ENCODE data around the gene FKBP11.
A peak's percentile ranks its signal among the peaks of the same experiment; 100 is the strongest.

Gene FKBP11

DNA sequence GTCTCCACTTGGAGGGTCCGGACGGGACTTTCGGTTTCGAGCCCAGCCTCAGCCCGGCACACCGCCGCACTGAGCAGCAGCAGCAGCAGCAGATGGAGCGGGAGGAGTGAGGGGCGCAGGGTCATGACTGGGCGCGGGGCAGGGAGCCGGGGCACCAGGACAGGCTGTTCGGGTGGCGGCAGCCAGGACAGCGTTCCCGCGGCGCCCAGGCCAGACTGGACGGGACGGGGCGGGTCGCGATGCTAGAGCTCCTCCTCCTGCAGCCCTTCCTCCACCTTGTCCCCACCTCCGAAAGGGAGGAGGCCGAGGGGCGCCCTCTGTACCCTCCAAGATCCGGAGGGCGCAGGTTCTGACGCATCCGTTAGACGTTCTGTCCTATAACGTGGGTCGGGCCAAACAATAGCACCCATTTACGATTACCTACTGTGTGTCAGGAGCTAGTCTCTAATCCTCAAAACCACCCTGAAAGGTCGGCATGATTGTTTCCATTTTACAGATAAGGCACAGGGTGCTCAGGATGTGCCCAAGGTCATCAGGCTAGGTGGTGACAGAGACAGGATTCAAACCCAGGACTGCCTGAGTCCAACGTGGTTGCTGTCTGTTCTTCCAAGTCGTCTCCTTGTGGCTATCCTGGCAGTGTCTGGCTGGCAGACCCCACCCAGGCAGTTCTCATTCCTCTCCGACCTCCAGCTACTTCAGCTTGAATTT is at the start of gene FKBP11:
Gene FKBP11 (minus strand): TSS at position 189 of the 708 bp plus-strand sequence. CDS start 64 bp downstream, at position 125.
- peak within 1 kb of the TSS; percentile 56 for H3K27ac ChIP-seq (ENCODE audit: low read depth, low read length)
- peaks cover 4% of the 10 kb centered on the region for H3K4me1 ChIP-seq (ENCODE audit: insufficient read depth, low read length)
- H3K36me3 ChIP-seq (ENCODE audit: insufficient read depth, low read length): peaks cover 5% of the 10 kb centered on the region
- peak within 1 kb of the TSS; percentile 85 to 93 for H3K4me3 ChIP-seq (ENCODE audit: low read depth in 1 of 2, low read length in 2 of 2)
- H3K27me3 ChIP-seq (ENCODE audit: control insufficient read depth in 1 of 2, insufficient read depth in 2 of 2, low read length in 2 of 2): no peaks in the 10 kb centered on the region
- no peaks in the 10 kb centered on the region for H3K9me3 ChIP-seq (ENCODE audit: low read length)
- H3K9ac ChIP-seq (ENCODE audit: low read length): no peak within 1 kb of the TSS

DNA sequence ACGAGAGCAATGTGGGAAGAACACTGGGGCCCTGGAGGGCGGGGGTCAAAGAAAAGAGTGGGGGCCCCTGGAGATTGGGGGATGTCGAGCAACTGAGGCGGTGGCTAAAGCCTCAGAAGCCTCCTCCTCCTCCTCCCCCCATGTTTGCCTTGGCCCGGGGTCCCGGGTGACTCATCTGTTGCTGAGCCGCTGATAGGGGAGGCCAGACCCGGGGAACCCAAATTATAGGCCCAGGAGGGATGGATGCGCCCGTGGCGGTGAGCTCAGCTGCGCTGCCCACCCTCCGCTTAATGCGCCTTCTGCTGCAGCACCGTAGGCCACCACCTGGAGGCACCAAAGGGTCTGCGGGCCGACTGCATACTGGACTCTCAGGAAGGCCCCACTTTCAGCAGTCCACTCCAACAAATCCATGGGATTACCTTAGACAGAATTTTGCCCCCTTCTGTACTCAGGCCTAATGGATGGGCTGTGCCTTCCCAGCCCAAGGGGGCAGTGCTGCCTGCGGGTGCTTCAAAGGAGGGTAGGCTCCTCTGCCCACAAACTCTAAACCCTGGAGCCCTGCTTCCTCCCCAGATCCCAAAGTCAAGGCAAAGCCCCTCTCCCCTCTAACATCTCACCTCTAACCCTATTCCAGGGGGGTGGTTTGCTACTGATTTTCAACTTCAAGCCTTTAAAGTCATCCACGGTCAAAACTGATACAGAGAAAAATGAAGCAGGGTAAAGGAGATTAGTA is 48.8 kb upstream of the FKBP11 start:
- H3K9me3 ChIP-seq (ENCODE audit: low read length): no peaks in the 10 kb centered on the region
- no peaks in the 10 kb centered on the region for H3K36me3 ChIP-seq (ENCODE audit: insufficient read depth, low read length)
- H3K27me3 ChIP-seq (ENCODE audit: control insufficient read depth in 1 of 2, insufficient read depth in 2 of 2, low read length in 2 of 2): peaks cover 63 to 93% of the 10 kb centered on the region in 2 donors
- H3K9ac ChIP-seq (ENCODE audit: low read length): no peak overlapping the region
- no peak overlapping the region for H3K4me3 ChIP-seq (ENCODE audit: low read depth in 1 of 2, low read length in 2 of 2)
- peaks cover 19% of the 10 kb centered on the region for H3K4me1 ChIP-seq (ENCODE audit: insufficient read depth, low read length)
- H3K27ac ChIP-seq (ENCODE audit: low read depth, low read length): no peak overlapping the region

- no peaks in the 10 kb centered on the region for H3K36me3 ChIP-seq (ENCODE audit: insufficient read depth, low read length)
- no peaks in the 10 kb centered on the region for H3K9me3 ChIP-seq (ENCODE audit: low read length)
- peaks cover 58 to 88% of the 10 kb centered on the region in 2 donors for H3K27me3 ChIP-seq (ENCODE audit: control insufficient read depth in 1 of 2, insufficient read depth in 2 of 2, low read length in 2 of 2)
- H3K4me3 ChIP-seq (ENCODE audit: low read depth in 1 of 2, low read length in 2 of 2): no peak overlapping the region
- H3K27ac ChIP-seq (ENCODE audit: low read depth, low read length): no peak overlapping the region
- H3K4me1 ChIP-seq (ENCODE audit: insufficient read depth, low read length): peaks cover 13% of the 10 kb centered on the region
- no peak overlapping the region for H3K9ac ChIP-seq (ENCODE audit: low read length)
Measured at GRCh38 chr12:48973531-48973930, 48.2 kb upstream of the FKBP11 start.

- peaks cover 58 to 83% of the 10 kb centered on the region in 2 donors for H3K27me3 ChIP-seq (ENCODE audit: control insufficient read depth in 1 of 2, insufficient read depth in 2 of 2, low read length in 2 of 2)
- no peak overlapping the region for H3K27ac ChIP-seq (ENCODE audit: low read depth, low read length)
- peaks cover 12% of the 10 kb centered on the region for H3K4me1 ChIP-seq (ENCODE audit: insufficient read depth, low read length)
Measured at GRCh38 chr12:48972952-48973483, 47.7 kb upstream of the FKBP11 start.

GRCh38 chr12:48972213-48972951 is 47.1 kb upstream of the FKBP11 start:
- no peaks in the 10 kb centered on the region for H3K9me3 ChIP-seq (ENCODE audit: low read length)
- H3K27ac ChIP-seq (ENCODE audit: low read depth, low read length): no peak overlapping the region
- H3K4me1 ChIP-seq (ENCODE audit: insufficient read depth, low read length): peaks cover 12% of the 10 kb centered on the region
- peaks cover 53 to 76% of the 10 kb centered on the region in 2 donors for H3K27me3 ChIP-seq (ENCODE audit: control insufficient read depth in 1 of 2, insufficient read depth in 2 of 2, low read length in 2 of 2)
- H3K36me3 ChIP-seq (ENCODE audit: insufficient read depth, low read length): no peaks in the 10 kb centered on the region
- no peak overlapping the region for H3K9ac ChIP-seq (ENCODE audit: low read length)
- no peak overlapping the region for H3K4me3 ChIP-seq (ENCODE audit: low read depth in 1 of 2, low read length in 2 of 2)

More at GRCh38 chr12:48972952-48973483, 47.7 kb upstream of the FKBP11 start:
- Histone ChIP-seq H3K9ac (ENCODE audit: low read length) (no peak overlapping the region), H3K9me3 (ENCODE audit: low read length) (no peaks in the 10 kb centered on the region), H3K4me3 (ENCODE audit: low read depth in 1 of 2, low read length in 2 of 2) (no peak overlapping the region), H3K36me3 (ENCODE audit: insufficient read depth, low read length) (no peaks in the 10 kb centered on the region)

GRCh38 chr12:48970702-48971334 is 45.5 kb upstream of the FKBP11 start:
- Histone ChIP-seq H3K9me3 (ENCODE audit: low read length) (no peaks in the 10 kb centered on the region), H3K27ac (ENCODE audit: low read depth, low read length) (no peak overlapping the region), H3K4me1 (ENCODE audit: insufficient read depth, low read length) (peaks cover 12% of the 10 kb centered on the region), H3K36me3 (ENCODE audit: insufficient read depth, low read length) (no peaks in the 10 kb centered on the region), H3K27me3 (ENCODE audit: control insufficient read depth in 1 of 2, insufficient read depth in 2 of 2, low read length in 2 of 2) (peaks cover 47 to 61% of the 10 kb centered on the region in 2 donors), H3K4me3 (ENCODE audit: low read depth in 1 of 2, low read length in 2 of 2) (peak overlapping the region; percentile 23 to 43), H3K9ac (ENCODE audit: low read length) (no peak overlapping the region)

DNA sequence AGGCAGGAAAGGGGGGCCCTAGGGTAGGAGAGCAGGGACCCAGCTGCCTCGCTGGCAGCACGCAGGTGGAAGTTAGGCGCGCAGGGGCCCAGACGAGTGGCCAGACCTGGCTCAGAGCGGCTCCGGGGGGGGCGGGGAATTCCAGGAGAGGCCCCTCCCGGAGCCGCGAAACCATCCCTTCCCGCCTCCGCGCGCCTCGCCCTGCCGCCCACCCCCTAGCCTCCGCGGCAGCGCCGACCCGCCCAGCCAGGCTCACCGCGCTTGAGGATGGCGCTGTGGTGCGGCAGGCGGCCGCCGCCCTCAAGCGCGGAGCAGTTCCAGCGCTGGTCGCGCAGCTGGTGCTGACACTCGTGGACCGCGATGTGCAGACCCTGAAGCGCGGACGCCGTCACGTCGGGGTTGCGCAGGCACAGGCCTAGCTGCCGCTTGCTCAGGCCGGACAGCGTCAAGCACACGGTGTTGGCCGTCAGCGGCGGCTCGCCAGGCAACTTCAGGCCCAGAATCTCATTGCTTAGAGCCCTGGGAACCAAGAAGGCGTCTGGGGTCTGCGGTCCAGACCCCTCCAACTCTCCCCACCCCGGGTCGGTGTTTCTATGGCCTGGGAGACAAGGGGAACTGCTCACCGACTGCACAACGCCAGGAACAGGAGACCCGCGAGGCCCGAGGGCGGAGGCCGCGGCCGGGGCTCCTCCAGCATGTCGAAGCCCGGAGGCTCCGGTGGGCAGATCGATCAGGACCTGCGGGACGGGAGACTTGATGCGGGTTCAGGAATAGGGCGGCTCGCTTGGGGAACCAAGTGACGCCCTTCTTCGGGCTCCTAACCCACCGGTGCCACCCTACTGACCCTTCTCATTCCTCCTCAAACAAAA is 44.8 kb upstream of the FKBP11 start:
- Histone ChIP-seq H3K36me3 (ENCODE audit: insufficient read depth, low read length) (no peaks in the 10 kb centered on the region), H3K4me3 (ENCODE audit: low read depth in 1 of 2, low read length in 2 of 2) (no peak overlapping the region), H3K9ac (ENCODE audit: low read length) (no peak overlapping the region), H3K9me3 (ENCODE audit: low read length) (no peaks in the 10 kb centered on the region), H3K4me1 (ENCODE audit: insufficient read depth, low read length) (peaks cover 12% of the 10 kb centered on the region), H3K27me3 (ENCODE audit: control insufficient read depth in 1 of 2, insufficient read depth in 2 of 2, low read length in 2 of 2) (peaks cover 43 to 58% of the 10 kb centered on the region in 2 donors), H3K27ac (ENCODE audit: low read depth, low read length) (no peak overlapping the region)

GRCh38 chr12:48969160-48969771 is 44.0 kb upstream of the FKBP11 start:
- Histone ChIP-seq H3K4me3 (ENCODE audit: low read depth in 1 of 2, low read length in 2 of 2) (no peak overlapping the region), H3K36me3 (ENCODE audit: insufficient read depth, low read length) (no peaks in the 10 kb centered on the region), H3K4me1 (ENCODE audit: insufficient read depth, low read length) (peaks cover 12% of the 10 kb centered on the region), H3K27ac (ENCODE audit: low read depth, low read length) (no peak overlapping the region), H3K9ac (ENCODE audit: low read length) (no peak overlapping the region), H3K27me3 (ENCODE audit: control insufficient read depth in 1 of 2, insufficient read depth in 2 of 2, low read length in 2 of 2) (peaks cover 41 to 52% of the 10 kb centered on the region in 2 donors), H3K9me3 (ENCODE audit: low read length) (no peaks in the 10 kb centered on the region)

GRCh38 chr12:48968467-48968866 is 43.2 kb upstream of the FKBP11 start:
- no peaks in the 10 kb centered on the region for H3K9me3 ChIP-seq (ENCODE audit: low read length)
- no peak overlapping the region for H3K9ac ChIP-seq (ENCODE audit: low read length)
- no peaks in the 10 kb centered on the region for H3K36me3 ChIP-seq (ENCODE audit: insufficient read depth, low read length)
- no peak overlapping the region for H3K4me3 ChIP-seq (ENCODE audit: low read depth in 1 of 2, low read length in 2 of 2)
- H3K4me1 ChIP-seq (ENCODE audit: insufficient read depth, low read length): peaks cover 12% of the 10 kb centered on the region
- H3K27me3 ChIP-seq (ENCODE audit: control insufficient read depth in 1 of 2, insufficient read depth in 2 of 2, low read length in 2 of 2): peaks cover 33 to 44% of the 10 kb centered on the region in 2 donors
- H3K27ac ChIP-seq (ENCODE audit: low read depth, low read length): no peak overlapping the region

DNA sequence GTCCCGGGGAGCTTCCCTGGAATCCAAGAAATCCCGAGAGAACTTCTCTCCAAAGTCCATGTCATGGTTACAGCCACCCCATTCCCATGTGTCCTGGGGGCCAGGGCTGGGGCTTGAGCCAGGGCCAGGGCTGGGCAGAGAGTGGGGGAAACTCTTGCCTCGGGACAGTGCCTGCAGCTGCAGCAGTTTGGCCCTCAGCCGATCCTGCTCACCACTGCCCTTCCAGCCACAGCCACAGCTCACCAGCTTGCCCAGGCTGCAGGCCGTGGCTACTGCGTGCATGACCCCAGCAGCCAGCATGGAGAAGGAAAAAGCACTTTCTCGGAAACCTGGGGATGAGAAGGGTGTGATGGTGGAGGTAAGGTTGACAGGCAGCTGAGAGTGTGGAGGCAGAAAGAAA is 42.7 kb upstream of the FKBP11 start:
- Histone ChIP-seq H3K36me3 (ENCODE audit: insufficient read depth, low read length) (no peaks in the 10 kb centered on the region), H3K4me3 (ENCODE audit: low read depth in 1 of 2, low read length in 2 of 2) (no peak overlapping the region), H3K27me3 (ENCODE audit: control insufficient read depth in 1 of 2, insufficient read depth in 2 of 2, low read length in 2 of 2) (peaks cover 28 to 40% of the 10 kb centered on the region in 2 donors), H3K9ac (ENCODE audit: low read length) (no peak overlapping the region), H3K4me1 (ENCODE audit: insufficient read depth, low read length) (peaks cover 12% of the 10 kb centered on the region), H3K27ac (ENCODE audit: low read depth, low read length) (no peak overlapping the region), H3K9me3 (ENCODE audit: low read length) (no peaks in the 10 kb centered on the region)

All from muscle layer of colon (tissue), 2 donors.